ENCODE results near the gene TLR4.

TLR4 gene

GRCh38 chr9:117720987-117721386 is 16.8 kb downstream of the TLR4 start:
- TF ChIP-seq TAF1 (IDR thresholded peaks at IDR 0.05; ENCODE audit: low read depth, low read length), result no peak
- no peak for TF ChIP-seq POLR2A (IDR thresholded peaks at IDR 0.05; ENCODE audit: low read depth, low read length)
- TF ChIP-seq PAX5 (IDR thresholded peaks at IDR 0.05; ENCODE audit: insufficient read depth, low read length, severe bottlenecking), result no peak
- no peak for TF ChIP-seq POU2F2 (IDR thresholded peaks at IDR 0.05; ENCODE audit: low read depth, low read length)
- no peak for TF ChIP-seq POLR2AphosphoS5 (IDR thresholded peaks at IDR 0.05; ENCODE audit: low read depth, low read length)
- no peak for TF ChIP-seq SPI1 (IDR thresholded peaks at IDR 0.05; ENCODE audit: low read depth, low read length)
- DNase-seq (ENCODE audit: insufficient read length, low spot score), result no peak
- FAIRE-seq, result no peak

- TF ChIP-seq TAF1 (IDR thresholded peaks at IDR 0.05; ENCODE audit: low read depth, low read length), result no peak
- no peak for TF ChIP-seq POLR2A (IDR thresholded peaks at IDR 0.05; ENCODE audit: low read depth, low read length)
- TF ChIP-seq POU2F2 (IDR thresholded peaks at IDR 0.05; ENCODE audit: low read depth, low read length), result no peak
- TF ChIP-seq SPI1 (IDR thresholded peaks at IDR 0.05; ENCODE audit: low read depth, low read length), result no peak
- TF ChIP-seq PAX5 (IDR thresholded peaks at IDR 0.05; ENCODE audit: insufficient read depth, low read length, severe bottlenecking), result no peak
- no peak for TF ChIP-seq POLR2AphosphoS5 (IDR thresholded peaks at IDR 0.05; ENCODE audit: low read depth, low read length)
- no peak for DNase-seq (ENCODE audit: insufficient read length, low spot score)
- no peak for FAIRE-seq
Measured at GRCh38 chr9:117722108-117722761, 18.0 kb downstream of the TLR4 start.

- TF ChIP-seq POLR2A (IDR thresholded peaks at IDR 0.05; ENCODE audit: low read depth, low read length) (no peak), TAF1 (IDR thresholded peaks at IDR 0.05; ENCODE audit: low read depth, low read length) (no peak), PAX5 (IDR thresholded peaks at IDR 0.05; ENCODE audit: insufficient read depth, low read length, severe bottlenecking) (no peak), POLR2AphosphoS5 (IDR thresholded peaks at IDR 0.05; ENCODE audit: low read depth, low read length) (no peak), SPI1 (IDR thresholded peaks at IDR 0.05; ENCODE audit: low read depth, low read length) (no peak), POU2F2 (IDR thresholded peaks at IDR 0.05; ENCODE audit: low read depth, low read length) (no peak)
- DNase-seq (ENCODE audit: insufficient read length, low spot score) (no peak), FAIRE-seq (no peak)
Measured at GRCh38 chr9:117723986-117724625, 19.9 kb downstream of the TLR4 start.

- DNase-seq (ENCODE audit: insufficient read length, low spot score) (no peak), FAIRE-seq (no peak)
- TF ChIP-seq POLR2A (IDR thresholded peaks at IDR 0.05; ENCODE audit: low read depth, low read length) (no peak), SPI1 (IDR thresholded peaks at IDR 0.05; ENCODE audit: low read depth, low read length) (no peak), TAF1 (IDR thresholded peaks at IDR 0.05; ENCODE audit: low read depth, low read length) (no peak), POLR2AphosphoS5 (IDR thresholded peaks at IDR 0.05; ENCODE audit: low read depth, low read length) (no peak), POU2F2 (IDR thresholded peaks at IDR 0.05; ENCODE audit: low read depth, low read length) (no peak), PAX5 (IDR thresholded peaks at IDR 0.05; ENCODE audit: insufficient read depth, low read length, severe bottlenecking) (no peak)
Measured at GRCh38 chr9:117725426-117725887, 21.3 kb downstream of the TLR4 start.

- FAIRE-seq, result no peak
Measured at GRCh38 chr9:117729375-117729774, 25.2 kb downstream of the TLR4 start.

GRCh38 chr9:117732494-117732893 is 28.3 kb downstream of the TLR4 start:
- DNase-seq (ENCODE audit: insufficient read length, low spot score) (no peak), FAIRE-seq (no peak)
- TF ChIP-seq SPI1 (IDR thresholded peaks at IDR 0.05; ENCODE audit: low read depth, low read length) (no peak), POU2F2 (IDR thresholded peaks at IDR 0.05; ENCODE audit: low read depth, low read length) (no peak), POLR2AphosphoS5 (IDR thresholded peaks at IDR 0.05; ENCODE audit: low read depth, low read length) (no peak), PAX5 (IDR thresholded peaks at IDR 0.05; ENCODE audit: insufficient read depth, low read length, severe bottlenecking) (no peak), TAF1 (IDR thresholded peaks at IDR 0.05; ENCODE audit: low read depth, low read length) (no peak), POLR2A (IDR thresholded peaks at IDR 0.05; ENCODE audit: low read depth, low read length) (no peak)

More at GRCh38 chr9:117729375-117729774, 25.2 kb downstream of the TLR4 start:
- no peak for TF ChIP-seq TAF1 (IDR thresholded peaks at IDR 0.05; ENCODE audit: low read depth, low read length)
- no peak for TF ChIP-seq POU2F2 (IDR thresholded peaks at IDR 0.05; ENCODE audit: low read depth, low read length)
- TF ChIP-seq PAX5 (IDR thresholded peaks at IDR 0.05; ENCODE audit: insufficient read depth, low read length, severe bottlenecking), result no peak
- DNase-seq (ENCODE audit: insufficient read length, low spot score), result no peak

- FAIRE-seq, result no peak
- no peak for DNase-seq (ENCODE audit: insufficient read length, low spot score)
- no peak for TF ChIP-seq TAF1 (IDR thresholded peaks at IDR 0.05; ENCODE audit: low read depth, low read length)
- no peak for TF ChIP-seq POLR2AphosphoS5 (IDR thresholded peaks at IDR 0.05; ENCODE audit: low read depth, low read length)
- no peak for TF ChIP-seq PAX5 (IDR thresholded peaks at IDR 0.05; ENCODE audit: insufficient read depth, low read length, severe bottlenecking)
- TF ChIP-seq POU2F2 (IDR thresholded peaks at IDR 0.05; ENCODE audit: low read depth, low read length), result no peak
- TF ChIP-seq SPI1 (IDR thresholded peaks at IDR 0.05; ENCODE audit: low read depth, low read length), result no peak
- no peak for TF ChIP-seq POLR2A (IDR thresholded peaks at IDR 0.05; ENCODE audit: low read depth, low read length)
Measured at GRCh38 chr9:117733465-117733864, 29.3 kb downstream of the TLR4 start.

GRCh38 chr9:117734082-117734481 is 29.9 kb downstream of the TLR4 start:
- DNase-seq (ENCODE audit: insufficient read length, low spot score) (no peak), FAIRE-seq (no peak)
- TF ChIP-seq POLR2AphosphoS5 (IDR thresholded peaks at IDR 0.05; ENCODE audit: low read depth, low read length) (no peak), POLR2A (IDR thresholded peaks at IDR 0.05; ENCODE audit: low read depth, low read length) (no peak)

GRCh38 chr9:117734523-117735314 is 30.5 kb downstream of the TLR4 start:
- no peak for TF ChIP-seq PAX5 (IDR thresholded peaks at IDR 0.05; ENCODE audit: insufficient read depth, low read length, severe bottlenecking)
- no peak for TF ChIP-seq SPI1 (IDR thresholded peaks at IDR 0.05; ENCODE audit: low read depth, low read length)
- TF ChIP-seq POLR2A (IDR thresholded peaks at IDR 0.05; ENCODE audit: low read depth, low read length), result no peak
- TF ChIP-seq TAF1 (IDR thresholded peaks at IDR 0.05; ENCODE audit: low read depth, low read length), result no peak
- TF ChIP-seq POU2F2 (IDR thresholded peaks at IDR 0.05; ENCODE audit: low read depth, low read length), result no peak
- TF ChIP-seq POLR2AphosphoS5 (IDR thresholded peaks at IDR 0.05; ENCODE audit: low read depth, low read length), result no peak
- no peak for DNase-seq (ENCODE audit: insufficient read length, low spot score)
- FAIRE-seq, result no peak
